IPS-11a (cell line): ENCODE data around the gene UNC79.

Source experiments
- H3K4me3 ChIP-seq: one replicate; pipeline ENCODE4 v1.5.1; 2013; ENCODE audit warnings: low read depth, low read length, control low read depth

Gene UNC79

DNA sequence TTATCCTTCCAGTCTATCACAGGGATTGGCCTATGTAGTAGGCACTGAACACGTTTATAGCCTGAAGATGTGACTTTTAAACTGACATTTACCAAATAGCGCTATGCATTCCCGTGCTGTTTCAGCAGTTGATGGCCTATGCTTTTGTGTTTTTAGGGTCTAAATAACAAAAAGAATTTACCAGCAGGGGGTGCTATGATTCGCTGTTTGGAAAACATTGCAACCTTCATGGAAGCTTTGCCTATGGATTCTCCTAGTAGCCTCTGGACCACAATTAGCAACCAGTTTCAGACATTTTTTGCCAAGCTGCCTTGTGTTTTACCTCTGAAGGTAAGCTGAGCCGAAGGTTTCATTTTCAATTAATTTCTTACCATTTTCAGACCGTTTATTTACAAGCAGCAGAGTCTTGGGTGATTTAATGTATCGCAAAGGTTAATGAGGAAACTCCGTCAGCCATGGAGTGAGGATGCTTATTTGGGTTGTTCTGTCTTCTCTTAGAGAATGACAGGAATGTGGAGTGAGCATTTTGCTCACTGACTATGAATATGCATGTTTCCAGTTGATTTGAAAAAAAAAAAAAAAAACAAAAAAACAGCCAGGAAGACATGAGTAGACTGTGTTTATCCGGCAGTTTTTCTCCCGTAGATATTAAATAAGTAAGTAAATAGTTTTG, 224.5 kb downstream of the UNC79 start:
- H3K4me3 ChIP-seq, result no peak overlapping the region

DNA sequence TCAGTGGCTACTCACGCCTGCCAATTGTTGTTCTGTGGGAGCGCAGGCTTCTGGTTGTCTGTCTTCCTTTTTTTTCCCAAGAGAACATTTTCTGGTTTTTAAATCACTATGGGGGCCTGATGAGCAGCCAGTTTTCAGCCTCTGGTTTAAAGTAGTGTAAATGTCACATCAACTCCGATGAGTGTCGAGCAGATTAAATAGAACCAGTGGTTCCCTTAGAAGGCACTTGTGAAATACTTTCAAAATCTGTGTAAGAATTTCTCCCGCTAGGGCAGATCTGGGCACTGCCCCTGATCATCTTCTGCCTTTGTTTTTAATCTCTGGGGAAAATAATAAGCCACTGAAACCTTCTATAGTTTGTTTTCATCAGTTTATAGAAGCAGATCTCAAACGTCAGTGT, 227.1 kb downstream of the UNC79 start:
- H3K4me3 ChIP-seq, result no peak overlapping the region

DNA sequence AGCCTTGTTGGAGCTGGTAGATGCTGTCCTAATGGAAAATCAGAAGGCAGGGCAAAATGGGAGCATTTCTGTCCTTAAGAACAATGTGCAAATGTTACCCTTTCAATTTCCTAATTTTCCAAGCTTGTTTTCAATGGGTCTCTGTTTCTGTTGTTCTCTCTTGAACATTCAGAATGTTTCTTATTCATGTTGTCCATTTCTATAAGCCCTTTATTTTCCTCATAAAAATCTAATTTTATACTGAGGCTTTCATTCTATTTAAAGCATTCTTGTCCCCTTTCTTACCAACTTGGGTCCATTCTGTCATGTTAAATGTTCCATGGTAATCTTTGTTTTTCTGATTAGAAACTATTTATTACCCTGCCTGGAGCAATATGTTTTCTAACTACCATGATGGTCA, 232.6 kb downstream of the UNC79 start:
- H3K4me3 ChIP-seq, result no peak overlapping the region

DNA sequence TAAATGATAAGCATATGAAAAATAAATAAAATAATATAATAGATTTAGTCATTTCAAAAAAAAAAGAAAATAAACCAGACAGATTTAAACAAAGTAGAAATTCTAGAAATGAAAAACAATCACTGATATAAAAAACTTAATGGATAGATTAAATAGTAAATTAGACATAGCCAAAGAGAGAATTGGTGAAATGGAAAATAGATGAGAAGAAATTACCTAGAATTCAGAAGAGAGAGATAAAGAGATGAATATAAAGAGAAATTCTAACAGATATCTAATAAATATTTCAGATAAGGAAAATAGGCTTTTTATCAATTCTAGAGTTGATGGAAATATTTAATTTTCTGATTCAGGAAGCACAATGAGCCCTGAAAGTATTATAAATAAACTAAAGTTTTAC, 234.4 kb downstream of the UNC79 start:
- no peak overlapping the region for H3K4me3 ChIP-seq

DNA sequence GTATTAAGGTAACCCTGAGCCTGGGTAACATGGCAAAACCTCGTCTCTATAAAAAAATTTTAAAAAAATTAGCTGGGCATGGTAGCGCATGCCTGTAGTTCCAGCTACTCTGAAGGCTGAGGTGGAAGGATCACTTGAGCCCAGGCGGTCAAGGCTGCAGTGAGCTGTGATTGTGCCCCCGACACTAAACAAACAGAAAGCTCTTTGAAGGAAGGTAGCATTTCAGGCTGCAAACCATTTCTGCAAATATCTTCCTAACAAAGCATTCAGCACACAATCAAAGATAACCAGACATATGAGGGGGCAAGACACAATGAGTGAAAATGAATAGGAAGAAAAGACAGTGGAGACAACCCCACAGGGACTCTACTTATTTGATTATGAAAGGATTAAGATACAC, 238.9 kb downstream of the UNC79 start:
- no peak overlapping the region for H3K4me3 ChIP-seq

DNA sequence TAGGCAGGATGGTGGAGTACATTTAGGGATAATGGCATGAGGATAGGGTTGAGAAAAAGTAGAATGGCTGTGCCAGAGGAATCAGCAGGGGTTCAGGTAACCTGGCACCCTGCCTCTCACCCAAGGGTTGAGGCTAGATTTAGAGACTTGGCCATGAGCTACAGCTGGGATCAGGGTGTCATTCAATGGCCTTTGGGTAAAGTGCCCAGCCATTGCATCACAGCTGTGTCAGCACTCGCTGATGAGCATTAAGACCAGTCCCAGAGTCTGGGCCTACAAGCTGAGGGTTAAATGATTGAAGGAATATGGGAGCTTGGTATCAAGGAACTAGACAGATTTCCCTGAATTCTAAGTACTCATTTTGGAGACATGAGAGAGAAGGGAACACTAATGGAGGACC, 243.6 kb downstream of the UNC79 start:
- H3K4me3 ChIP-seq, result no peak overlapping the region

DNA sequence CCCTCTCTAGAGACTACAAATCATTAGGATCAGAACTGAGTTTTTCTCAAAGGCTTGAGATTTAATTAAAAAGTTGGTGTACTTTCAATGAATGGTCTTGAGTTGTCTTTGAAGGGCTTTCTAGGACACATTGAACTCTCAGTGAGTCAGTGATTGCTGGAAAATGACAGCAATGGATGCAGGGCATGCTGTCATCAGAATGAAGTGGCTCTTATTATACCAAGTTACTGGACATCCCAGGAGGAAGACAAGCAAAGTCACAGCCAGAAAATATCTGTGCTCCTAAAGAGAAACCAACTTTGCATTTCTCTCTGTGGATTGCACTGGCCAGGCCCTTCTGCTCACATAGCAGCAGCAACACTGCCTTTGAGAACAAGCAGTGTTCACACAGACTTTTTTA, 244.9 kb downstream of the UNC79 start:
- H3K4me3 ChIP-seq, result no peak overlapping the region

DNA sequence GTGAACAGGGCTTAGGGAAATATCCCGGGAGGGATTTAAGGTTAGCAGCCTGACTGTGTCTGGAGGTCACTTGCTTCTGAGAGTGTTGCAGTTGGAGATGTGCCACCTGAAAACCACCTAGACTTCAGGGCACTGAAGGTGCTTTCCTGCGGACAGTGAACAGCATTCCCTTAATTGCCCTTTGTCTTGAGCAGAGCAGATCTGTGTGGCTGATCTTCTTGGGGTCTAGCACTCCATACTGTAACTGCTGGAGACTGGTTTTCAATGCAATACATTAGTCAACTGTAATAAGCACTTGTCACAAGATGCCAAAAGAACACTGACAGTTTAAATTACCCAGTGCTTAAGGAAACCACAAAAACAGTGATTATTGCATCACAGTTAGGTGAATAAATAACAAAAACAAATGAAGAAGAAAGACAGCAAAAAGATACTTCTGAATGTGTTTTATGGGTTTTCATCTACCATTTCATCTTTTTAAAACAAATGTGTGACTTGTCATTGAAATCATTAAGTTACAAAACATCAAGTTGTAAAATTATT, 245.7 kb downstream of the UNC79 start:
- H3K4me3 ChIP-seq, result no peak overlapping the region

DNA sequence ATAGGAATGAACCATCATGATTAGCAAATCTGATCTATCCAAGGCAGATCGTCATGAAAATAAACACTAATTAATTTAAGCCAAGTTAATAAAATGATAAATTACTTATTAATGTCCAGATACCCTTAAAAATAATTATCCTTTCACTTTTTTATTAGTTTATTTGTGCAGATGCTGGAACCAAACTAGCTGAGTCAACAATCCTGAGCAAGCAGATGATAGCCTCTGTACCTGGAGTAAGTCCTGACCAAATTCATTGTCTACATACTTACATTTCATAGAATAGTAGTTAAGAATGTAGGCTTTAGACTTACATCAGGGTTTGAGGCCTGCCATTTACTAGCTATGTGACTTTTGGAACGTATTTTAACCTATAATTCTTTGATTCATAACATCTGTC, 251.7 kb downstream of the UNC79 start:
- H3K4me3 ChIP-seq, result no peak overlapping the region

DNA sequence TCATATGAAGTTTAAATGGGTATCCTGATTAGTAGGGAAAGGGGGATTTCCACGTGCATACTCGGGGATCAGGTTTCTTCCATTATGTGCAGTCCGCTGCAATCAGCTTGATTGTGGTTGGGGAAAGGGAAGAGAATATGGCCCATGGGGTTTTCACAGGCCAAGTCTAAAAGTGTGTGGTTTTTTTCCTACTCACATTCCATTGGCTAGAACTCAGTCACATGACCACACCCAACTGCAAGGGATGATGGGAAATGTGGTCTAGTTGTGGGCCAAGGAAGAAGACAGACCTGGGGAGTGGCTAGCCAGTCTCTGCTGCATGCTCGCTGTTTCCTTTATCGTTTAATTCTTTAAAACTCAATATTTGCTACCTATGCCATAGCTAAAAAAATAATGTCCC, 252.5 kb downstream of the UNC79 start:
- no peak overlapping the region for H3K4me3 ChIP-seq

DNA sequence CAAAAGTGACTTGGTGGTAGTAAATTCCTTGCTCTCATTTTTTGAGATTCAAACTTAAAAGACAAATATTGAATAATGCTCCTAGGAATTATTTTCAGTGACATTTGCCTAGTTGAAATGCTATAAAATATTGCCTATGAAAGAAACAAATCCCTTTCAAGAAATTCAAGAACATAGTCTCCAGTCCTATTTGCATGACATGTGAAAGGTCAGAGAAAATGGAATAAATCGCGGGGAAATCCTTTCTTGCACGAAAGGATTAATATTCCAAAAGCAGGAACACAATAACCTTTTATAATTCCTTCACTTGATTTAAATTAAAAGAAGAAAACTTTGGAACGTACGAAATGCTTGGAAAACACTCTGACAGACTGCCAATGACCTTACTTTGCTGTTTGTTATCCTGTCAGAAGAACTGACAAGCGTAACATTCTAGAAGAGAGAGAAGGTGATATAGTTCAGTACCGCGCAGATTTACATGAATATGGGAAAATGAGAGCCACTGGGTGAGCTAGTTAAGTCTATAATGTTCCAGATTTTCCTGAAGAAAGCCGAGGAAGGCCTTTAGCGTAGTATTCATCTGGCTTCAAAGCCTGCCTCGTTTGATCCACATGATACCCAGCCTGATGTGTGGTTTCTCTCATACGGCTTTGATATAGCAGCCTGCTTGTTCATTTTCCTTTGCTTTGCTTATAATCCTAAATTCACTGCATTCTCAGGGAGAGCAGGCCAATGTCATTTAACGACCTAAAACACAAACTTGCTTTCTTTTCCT, 254.6 kb downstream of the UNC79 start:
- no peak overlapping the region for H3K4me3 ChIP-seq

DNA sequence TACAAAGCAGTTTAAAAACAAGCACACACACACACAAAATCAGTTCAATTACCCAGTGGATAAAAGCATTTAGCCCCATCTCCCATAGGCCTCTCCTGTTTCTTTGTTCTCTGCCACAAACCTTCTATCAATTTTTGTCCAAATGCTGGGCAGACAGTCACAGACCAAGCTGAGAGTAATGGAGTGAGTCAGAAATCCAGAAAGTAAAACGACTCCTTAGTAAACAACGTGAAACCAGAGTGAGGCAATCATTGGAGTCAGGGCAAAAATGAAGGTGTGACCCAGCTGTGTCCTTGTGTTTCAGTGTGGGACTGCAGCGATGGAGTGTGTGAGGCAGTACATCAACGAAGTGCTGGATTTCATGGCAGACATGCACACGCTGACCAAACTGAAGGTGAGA, 255.5 kb downstream of the UNC79 start:
- no peak overlapping the region for H3K4me3 ChIP-seq

DNA sequence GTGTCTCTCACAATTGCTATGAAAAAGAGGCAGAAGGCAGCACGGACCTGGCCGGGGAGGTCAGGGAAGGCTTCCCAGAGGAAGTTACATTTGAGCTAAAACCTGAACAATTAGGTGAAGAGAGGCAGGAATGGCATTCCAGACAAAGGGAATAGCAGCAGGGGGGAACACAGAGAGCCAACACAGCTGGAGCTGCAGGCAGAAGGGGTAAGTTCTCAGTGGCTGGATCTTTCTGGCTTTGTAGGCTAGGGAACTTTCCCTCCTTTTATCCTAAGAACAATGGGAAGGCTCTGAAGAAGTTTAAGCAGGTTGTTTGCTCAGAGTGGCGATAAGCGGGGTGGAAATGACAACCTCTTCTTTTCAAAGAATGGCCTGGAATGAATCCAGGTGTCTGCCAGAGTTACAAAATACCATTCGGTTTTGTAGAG, 257.5 kb downstream of the UNC79 start:
- no peak overlapping the region for H3K4me3 ChIP-seq

DNA sequence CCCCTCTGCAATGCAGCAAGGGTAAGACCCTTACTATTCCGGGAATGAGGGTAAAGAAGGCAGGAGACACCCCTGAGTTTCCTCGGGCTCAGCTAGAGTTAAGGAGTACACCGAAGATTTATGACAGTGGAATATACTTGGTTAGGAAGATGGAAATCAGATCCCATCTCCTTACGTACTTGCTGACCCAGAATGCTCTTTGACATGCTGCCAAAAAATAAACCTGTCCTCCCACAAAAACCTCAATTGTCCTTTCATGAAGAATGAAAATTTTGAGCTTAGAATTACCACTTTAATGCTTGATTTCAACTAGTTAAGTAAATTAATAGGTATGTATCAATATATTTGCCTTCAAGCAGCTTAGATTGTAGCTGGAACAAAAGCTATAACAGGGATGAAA, 258.1 kb downstream of the UNC79 start:
- no peak overlapping the region for H3K4me3 ChIP-seq

DNA sequence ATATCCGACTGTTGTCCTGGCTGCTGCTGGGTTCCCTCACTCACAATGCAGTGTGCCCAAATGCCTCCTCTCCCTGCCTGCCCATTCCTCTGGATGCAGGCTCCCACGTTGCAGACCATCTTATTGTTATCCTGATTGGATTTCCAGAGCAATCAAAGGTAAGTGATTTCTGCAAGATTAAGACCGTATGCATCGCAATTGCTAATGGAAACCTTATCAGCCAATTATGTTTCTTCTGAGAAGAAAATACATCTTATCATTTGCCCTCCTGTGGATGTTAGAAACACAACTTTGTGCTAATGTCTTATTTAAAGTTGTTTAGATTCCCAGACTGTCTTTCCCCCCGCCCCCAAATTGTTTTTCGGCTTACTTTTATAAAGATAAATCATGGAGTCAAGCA, 259.4 kb downstream of the UNC79 start:
- H3K4me3 ChIP-seq, result no peak overlapping the region

DNA sequence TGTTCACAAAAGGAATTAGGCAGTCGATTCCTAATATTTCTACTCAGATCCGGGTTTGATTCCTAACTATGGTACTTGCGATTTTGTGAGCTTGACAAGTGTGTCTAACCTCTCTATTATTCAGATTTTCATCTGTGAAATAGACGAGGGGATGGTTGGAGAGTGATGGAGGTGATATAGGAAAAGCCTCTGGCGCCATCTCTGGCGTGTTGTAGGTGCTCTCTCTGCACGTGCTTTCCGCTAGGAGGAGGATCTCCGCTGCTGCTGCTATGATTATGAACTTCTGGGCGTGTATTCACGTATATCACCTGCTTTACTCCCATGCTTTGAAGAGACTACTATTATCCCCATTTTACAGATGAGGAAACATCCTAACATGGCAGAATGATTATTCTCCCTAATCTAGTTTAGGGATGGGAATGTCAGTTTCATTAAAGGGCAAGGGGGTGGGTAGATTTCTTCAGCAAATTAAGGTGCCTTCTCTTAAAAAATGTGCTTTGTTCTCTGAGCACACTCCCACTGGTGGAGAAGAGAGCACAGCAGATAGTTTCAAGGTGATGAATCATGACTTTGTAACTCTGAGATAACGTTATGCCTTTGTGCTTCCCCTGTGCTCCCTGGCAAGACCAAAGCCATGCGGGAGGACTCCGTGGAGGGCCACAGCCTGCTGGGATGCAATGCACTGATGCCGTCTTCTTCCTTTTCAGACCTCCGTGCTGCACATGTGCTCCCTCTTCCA, 260.5 kb downstream of the UNC79 start:
- H3K4me3 ChIP-seq, result no peak overlapping the region

DNA sequence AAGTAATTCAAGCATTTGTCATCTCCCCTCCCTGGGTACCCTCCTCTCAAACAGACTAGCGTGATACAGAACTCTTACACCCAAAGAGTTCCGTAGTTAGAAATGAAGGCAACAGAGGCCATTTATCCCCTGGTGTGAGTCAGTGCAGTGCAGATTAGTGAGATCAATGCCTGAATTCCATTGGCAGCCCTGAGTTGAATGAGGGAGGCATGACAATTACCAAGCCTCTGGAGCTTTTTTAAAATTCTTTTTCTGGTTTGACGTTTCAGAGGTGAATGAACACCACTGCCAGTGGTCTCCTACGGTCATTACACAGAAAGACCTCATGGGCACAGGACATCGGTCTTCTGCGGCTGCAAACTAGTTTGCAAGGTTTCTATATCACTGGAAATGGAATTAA, 263.2 kb downstream of the UNC79 start:
- no peak overlapping the region for H3K4me3 ChIP-seq

DNA sequence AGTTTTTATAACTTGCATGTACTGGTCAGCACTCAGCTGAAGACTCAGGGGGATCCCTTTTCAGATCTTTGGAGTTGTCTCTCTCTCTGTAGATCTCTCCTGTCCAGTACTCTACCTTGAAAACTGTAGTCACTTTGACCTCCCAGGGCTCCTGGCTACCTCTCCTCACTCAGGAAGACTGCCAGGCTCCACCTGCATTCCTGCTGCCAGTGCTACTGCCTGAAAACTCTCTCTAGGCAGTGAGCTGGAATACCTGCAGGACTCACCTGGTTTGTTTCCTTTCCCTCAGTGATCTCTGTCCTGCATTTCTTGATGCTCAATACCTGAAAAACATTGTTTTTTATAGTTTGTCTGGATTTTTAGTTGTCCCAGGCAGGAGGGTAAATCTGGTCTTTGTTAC, 270.2 kb downstream of the UNC79 start:
- H3K4me3 ChIP-seq, result no peak overlapping the region

DNA sequence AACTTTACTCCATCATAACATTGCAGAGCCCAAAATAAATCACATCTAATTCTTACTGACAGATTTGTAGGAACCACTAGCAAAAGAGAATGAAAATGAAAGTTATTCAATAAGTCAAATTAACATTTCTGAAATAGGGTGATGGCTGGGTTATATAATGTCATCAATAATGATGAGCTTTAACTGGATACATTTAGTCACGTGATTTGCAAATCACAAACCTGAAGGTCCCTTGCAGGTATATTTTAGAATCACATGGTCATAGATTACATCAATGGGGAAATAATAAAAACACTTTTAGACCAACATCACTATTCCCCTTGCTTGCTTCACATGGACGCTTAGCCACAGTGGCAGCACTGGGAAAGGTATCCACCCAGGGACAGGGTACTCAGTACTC, 270.8 kb downstream of the UNC79 start:
- H3K4me3 ChIP-seq, result no peak overlapping the region

DNA sequence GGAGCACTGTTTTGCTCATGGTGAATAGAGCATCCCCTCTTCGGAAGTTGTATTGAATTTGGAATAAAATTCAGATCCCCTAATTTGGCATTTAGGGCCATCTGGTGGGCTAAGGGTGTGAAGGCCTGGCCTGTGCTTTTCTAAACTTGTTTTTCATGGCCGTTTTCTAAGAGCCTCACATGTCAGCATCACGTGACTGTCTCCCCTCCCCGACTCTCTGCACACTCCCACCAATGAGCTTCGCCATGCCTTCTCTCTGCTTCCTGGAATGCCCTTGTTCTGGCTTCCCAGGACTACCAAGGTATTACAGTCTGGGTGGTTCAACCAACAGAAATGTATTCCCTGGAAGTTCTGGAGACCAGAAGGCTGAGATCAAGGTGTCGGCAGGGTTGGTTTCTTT, 272.2 kb downstream of the UNC79 start:
- H3K4me3 ChIP-seq, result no peak overlapping the region

DNA sequence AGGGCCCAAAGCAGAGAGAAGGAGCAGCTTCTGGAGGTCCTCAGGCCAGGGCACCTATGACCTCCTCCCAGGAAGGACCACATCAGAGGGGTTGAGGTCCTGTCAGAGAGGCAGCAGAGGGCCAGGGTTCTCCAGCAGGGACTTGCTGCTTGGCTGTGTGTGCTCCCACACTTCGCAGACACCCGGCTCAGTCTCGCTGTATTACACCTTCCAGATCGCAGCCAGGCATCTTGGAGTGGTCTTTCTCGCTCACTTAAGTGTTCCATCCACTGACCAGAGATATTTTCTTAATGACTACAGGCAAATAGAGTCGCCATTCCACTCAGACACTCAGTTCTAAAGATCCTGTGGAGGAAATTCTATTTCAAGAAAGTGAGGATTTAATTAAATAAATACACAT, 273.2 kb downstream of the UNC79 start:
- no peak overlapping the region for H3K4me3 ChIP-seq
